IMR-90 (cell line): ENCODE measurements around the gene ETNK1. TPM values are rescaled to one million over a fixed set of nuclear protein-coding genes. Genes with fewer than 3 reads are reported as not detected.

Experiments used
- ATAC-seq: fragments of 200-7000 bp; cut with Tn5 transposase; 2 replicates; pipeline ENCODE4 v1.9.1; 2020; ENCODE audit warnings: low read depth, mild to moderate bottlenecking, moderate library complexity
- BruUV-seq: library from RNA; stranded (reverse); fragments of 400-500 nt; replicated peaks from 2 replicates; lab custom pipeline; 2021; lab: Mats Ljungman, UMichigan
- CTCF ChIA-PET: fragments of 300-600 bp; formaldehyde crosslinking; extraction: SDS; loops from one replicate; lab custom pipeline; 2021; ENCODE audit warnings: antibody characterized with exemption; lab: Yijun Ruan, JAX
- POLR2A ChIA-PET: fragments of 300-600 bp; sonication (Branson Sonifier 250); formaldehyde crosslinking; loops from one replicate; lab custom pipeline; 2022; ENCODE audit warnings: antibody characterized with exemption; ENCODE audit not compliant: unreplicated experiment; lab: Charles Lee
- DNase-seq: peaks from one replicate; pipeline ENCODE4 v3.0.0; 2013
- H2AFZ ChIP-seq: replicated peaks from 2 replicates; pipeline ENCODE3; 2013; ENCODE audit warnings: low read length, mild to moderate bottlenecking; ENCODE audit not compliant: poor library complexity
- H2AK5ac ChIP-seq: 2 replicates; pipeline ENCODE4 v1.6.1; 2013; ENCODE audit warnings: low read depth, low read length, inconsistent platforms
- H2AK9ac ChIP-seq: replicated peaks from 2 replicates; pipeline ENCODE3; 2013; ENCODE audit warnings: mild to moderate bottlenecking, low read depth, low read length, moderate library complexity; ENCODE audit not compliant: poor library complexity
- H2BK120ac ChIP-seq: 2 replicates; pipeline ENCODE4 v1.6.1; 2013; ENCODE audit warnings: low read depth, low read length, inconsistent platforms
- H2BK15ac ChIP-seq: 3 replicates; pipeline ENCODE4 v1.6.1; 2013; ENCODE audit warnings: low read depth, low read length, inconsistent platforms
- H2BK20ac ChIP-seq: 2 replicates; pipeline ENCODE4 v1.6.1; 2013; ENCODE audit warnings: low read depth, mild to moderate bottlenecking, inconsistent platforms, low read length, moderate library complexity
- H2BK5ac ChIP-seq: 2 replicates; pipeline ENCODE4 v1.6.1; 2013; ENCODE audit warnings: mild to moderate bottlenecking, low read depth, low read length, inconsistent platforms; ENCODE audit not compliant: poor library complexity, severe bottlenecking
- H3K14ac ChIP-seq: replicated peaks from 2 replicates; pipeline ENCODE4 v1.6.1; 2013; ENCODE audit warnings: low read depth, low read length, inconsistent platforms
- H3K18ac ChIP-seq: 2 replicates; pipeline ENCODE4 v1.6.1; 2013; ENCODE audit warnings: low read depth, low read length, control low read depth
- H3K23ac ChIP-seq: 2 replicates; pipeline ENCODE4 v1.6.1; 2013; ENCODE audit warnings: low read depth, low read length, inconsistent platforms
- H3K27ac ChIP-seq: 2 replicates; pipeline ENCODE4 v1.5.1; 2013; ENCODE audit warnings: mild to moderate bottlenecking, control low read depth, low read length; ENCODE audit not compliant: insufficient read depth
- H3K27me3 ChIP-seq: 2 replicates; pipeline ENCODE4 v1.6.1; 2013; ENCODE audit warnings: low read length; ENCODE audit not compliant: control insufficient read depth, insufficient read depth
- H3K36me3 ChIP-seq: 2 replicates; pipeline ENCODE4 v1.6.1; 2013; ENCODE audit warnings: low read length, mixed read lengths; ENCODE audit not compliant: control insufficient read depth, insufficient read depth
- H3K4ac ChIP-seq: 2 replicates; pipeline ENCODE4 v1.6.1; 2013; ENCODE audit warnings: low read depth, low read length, inconsistent platforms
- H3K4me1 ChIP-seq: 2 replicates; pipeline ENCODE4 v1.6.1; 2013; ENCODE audit warnings: low read length, mixed read lengths; ENCODE audit not compliant: control insufficient read depth, insufficient read depth
- H3K4me2 ChIP-seq: 2 replicates; pipeline ENCODE4 v1.6.1; 2013; ENCODE audit warnings: low read depth, mild to moderate bottlenecking, control low read depth, low read length, moderate library complexity
- H3K4me3 ChIP-seq: 2 replicates; pipeline ENCODE4 v1.5.1; 2013; ENCODE audit warnings: low read depth, mild to moderate bottlenecking, control low read depth, low read length, moderate library complexity; ENCODE audit not compliant: insufficient read depth
- H3K56ac ChIP-seq: 2 replicates; pipeline ENCODE4 v1.6.1; 2013; ENCODE audit warnings: low read length, inconsistent platforms; ENCODE audit not compliant: insufficient read depth; ENCODE audit errors: extremely low read depth
- H3K79me1 ChIP-seq, 2 experiments: 2 replicates each; pipeline ENCODE4 v1.6.1; 2013; ENCODE audit warnings: low read length in 2 of 2, inconsistent platforms in 1 of 2, low read depth in 1 of 2
- H3K9ac ChIP-seq: 2 replicates; pipeline ENCODE4 v1.6.1; 2013; ENCODE audit warnings: low read depth, low read length, control low read depth
- H3K9me1 ChIP-seq: 2 replicates; pipeline ENCODE4 v1.6.1; 2013; ENCODE audit warnings: low read length, inconsistent platforms; ENCODE audit not compliant: insufficient read depth
- H3K9me3 ChIP-seq: 2 replicates; pipeline ENCODE4 v1.6.1; 2013; ENCODE audit warnings: low read length; ENCODE audit not compliant: control insufficient read depth, insufficient read depth
- H4K20me1 ChIP-seq: 2 replicates; pipeline ENCODE4 v1.6.1; 2013; ENCODE audit warnings: low read length, inconsistent platforms; ENCODE audit not compliant: insufficient read depth
- H4K5ac ChIP-seq: 2 replicates; pipeline ENCODE4 v1.6.1; 2013; ENCODE audit warnings: mild to moderate bottlenecking, low read depth, low read length, control low read depth
- H4K8ac ChIP-seq, 2 experiments: 2 replicates each; pipeline ENCODE4 v1.6.1; 2013; ENCODE audit warnings: low read depth in 2 of 2, low read length in 2 of 2, control low read depth in 1 of 2, inconsistent platforms in 1 of 2
- H4K91ac ChIP-seq: 2 replicates; pipeline ENCODE4 v1.6.1; 2013; ENCODE audit warnings: low read depth, low read length, inconsistent platforms; ENCODE audit not compliant: insufficient read depth
- CEBPB ChIP-seq: IDR thresholded peaks from 2 replicates; pipeline ENCODE4 v1.6.1; 2012; ENCODE audit warnings: low read depth, low read length, improper control_type of control experiment
- CHD1 ChIP-seq: IDR thresholded peaks from 2 replicates; pipeline ENCODE4 v1.6.1; 2012; ENCODE audit warnings: low read depth, low read length, improper control_type of control experiment
- FOS ChIP-seq: fragments of 150-350 bp; IDR thresholded peaks from 2 replicates; pipeline ENCODE4 v1.6.1; 2016; ENCODE audit warnings: low read depth, low read length
- MAZ ChIP-seq: IDR thresholded peaks from 2 replicates; pipeline ENCODE4 v1.6.1; 2012; ENCODE audit warnings: low read depth, mild to moderate bottlenecking, low read length, improper control_type of control experiment, moderate library complexity, borderline replicate concordance
- MXI1 ChIP-seq: IDR thresholded peaks from 2 replicates; pipeline ENCODE4 v1.6.1; 2012; ENCODE audit warnings: low read depth, mild to moderate bottlenecking, low read length, moderate library complexity, borderline replicate concordance
- NFE2L2 ChIP-seq: fragments of 150-350 bp; IDR thresholded peaks from 2 replicates; pipeline ENCODE4 v1.6.1; 2016; ENCODE audit warnings: low read depth, mild to moderate bottlenecking, low read length
- POLR2A ChIP-seq: IDR thresholded peaks from 2 replicates; pipeline ENCODE4 v1.6.1; 2012; ENCODE audit warnings: mild to moderate bottlenecking, low read depth, low read length
- RAD21 ChIP-seq: IDR thresholded peaks from 2 replicates; pipeline ENCODE4 v1.6.1; 2012; ENCODE audit warnings: low read length, improper control_type of control experiment
- RFX5 ChIP-seq: IDR thresholded peaks from 2 replicates; pipeline ENCODE4 v1.8.0; 2012; ENCODE audit warnings: low read depth, mild to moderate bottlenecking, low read length, moderate library complexity
- SMC3 ChIP-seq: fragments of 150-350 bp; IDR thresholded peaks from 2 replicates; pipeline ENCODE4 v1.6.1; 2016; ENCODE audit warnings: low read depth, mild to moderate bottlenecking, antibody characterized with exemption, low read length, moderate library complexity
- WGBS, 2 experiments: methylation state at CpG; one replicate each; pipeline versions ENCODE4 v1.1.5 to v1.1.7; 2013; ENCODE audit warnings: missing lambda C conversion rate in 2 of 2; ENCODE audit not compliant: insufficient read length in 1 of 2; ENCODE audit errors: extremely low coverage in 2 of 2; 5-methylcytosine and 5-hydroxymethylcytosine counted together
- dilution Hi-C: fragments of 300-500 bp; cut with HindIII; formaldehyde crosslinking; loops from one replicate; pipeline ENCODE4 v1.14.3; 2018; ENCODE audit warnings: low sequenced_read_pairs; ENCODE audit not compliant: unreplicated experiment
- in situ Hi-C: fragments of 300-500 bp; cut with MboI; formaldehyde crosslinking; loops from 3 replicates; pipeline ENCODE4 v1.14.3; 2019; ENCODE audit warnings: low sequenced_read_pairs, inconsistent platforms, mixed read lengths
- intact Hi-C: fragments of 100-400 bp; cut with micrococcal nuclease; formaldehyde crosslinking; loops from 2 replicates; pipeline ENCODE4 v1.10.0; 2022
- polyA plus RNA-seq, 3 experiments: library from polyadenylated mRNA; depleted of rRNA; stranded (reverse); fragments of >200 nt; gene quantifications; 2 replicates each; pipeline ENCODE4 v1.2.3, GENCODE V29; 2012; ENCODE audit warnings: low replicate concordance in 1 of 3
- total RNA-seq: library from RNA; depleted of rRNA; stranded (reverse); fragments of >200 nt; gene quantifications from 2 replicates; pipeline ENCODE4 v1.2.3, GENCODE V29; 2012
- TF ChIP-seq, protein P1 (sequence below): fragments of 150-350 bp; IDR thresholded peaks from 2 replicates; pipeline ENCODE4 v1.6.1; 2016; ENCODE audit warnings: low read depth, mild to moderate bottlenecking, low read length, moderate library complexity, borderline replicate concordance
- TF ChIP-seq, protein P2 (sequence below): fragments of 150-350 bp; IDR thresholded peaks from 2 replicates; pipeline ENCODE4 v1.6.1; 2017; ENCODE audit warnings: mild to moderate bottlenecking, antibody characterized with exemption, low read length, low read depth
- TF ChIP-seq, protein P3 (sequence below): conservative IDR thresholded peaks from 2 replicates; pipeline ENCODE4 v1.5.1; 2012; ENCODE audit warnings: mild to moderate bottlenecking, low read depth, low read length, improper control_type of control experiment

The ETNK1 gene
- total and polyA plus RNA-seq, 2 of the 4 experiments (the other 2 are of a cell fraction): 12.8 to 33.3 TPM

DNA sequence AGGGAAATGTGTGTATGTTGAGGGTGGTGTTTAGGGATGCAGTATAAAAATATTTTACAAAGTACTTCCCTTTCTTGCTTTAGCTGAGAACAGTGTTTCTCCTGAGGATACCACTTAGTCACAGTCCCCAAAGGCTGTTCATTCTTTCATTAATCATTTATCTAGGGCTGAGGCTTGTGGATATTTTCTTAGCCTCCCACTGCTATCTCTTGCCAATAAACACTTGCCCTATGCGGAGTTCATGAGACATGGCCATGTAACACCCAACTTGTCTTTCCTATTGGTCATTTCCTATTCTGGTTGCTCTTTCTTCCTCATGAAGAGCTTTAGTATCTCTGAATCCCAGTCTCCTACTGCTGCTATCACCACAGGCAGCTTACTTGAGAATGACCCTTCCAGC is 75.1 kb downstream of the ETNK1 start:
- no peaks in the 10 kb centered on the region for H3K4me1 ChIP-seq
- H3K9me1 ChIP-seq: no peaks in the 10 kb centered on the region
- H2BK120ac ChIP-seq: no peak overlapping the region
- TF ChIP-seq, protein P1, sequence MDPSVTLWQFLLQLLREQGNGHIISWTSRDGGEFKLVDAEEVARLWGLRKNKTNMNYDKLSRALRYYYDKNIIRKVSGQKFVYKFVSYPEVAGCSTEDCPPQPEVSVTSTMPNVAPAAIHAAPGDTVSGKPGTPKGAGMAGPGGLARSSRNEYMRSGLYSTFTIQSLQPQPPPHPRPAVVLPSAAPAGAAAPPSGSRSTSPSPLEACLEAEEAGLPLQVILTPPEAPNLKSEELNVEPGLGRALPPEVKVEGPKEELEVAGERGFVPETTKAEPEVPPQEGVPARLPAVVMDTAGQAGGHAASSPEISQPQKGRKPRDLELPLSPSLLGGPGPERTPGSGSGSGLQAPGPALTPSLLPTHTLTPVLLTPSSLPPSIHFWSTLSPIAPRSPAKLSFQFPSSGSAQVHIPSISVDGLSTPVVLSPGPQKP: no peak
- TF ChIP-seq SMC3 (no peak), MAZ (no peak), FOS (no peak), NFE2L2 (no peak), POLR2A (no peak), RAD21 (no peak), CEBPB (no peak), MXI1 (no peak), CHD1 (no peak), RFX5 (no peak)
- TF ChIP-seq, protein P2, sequence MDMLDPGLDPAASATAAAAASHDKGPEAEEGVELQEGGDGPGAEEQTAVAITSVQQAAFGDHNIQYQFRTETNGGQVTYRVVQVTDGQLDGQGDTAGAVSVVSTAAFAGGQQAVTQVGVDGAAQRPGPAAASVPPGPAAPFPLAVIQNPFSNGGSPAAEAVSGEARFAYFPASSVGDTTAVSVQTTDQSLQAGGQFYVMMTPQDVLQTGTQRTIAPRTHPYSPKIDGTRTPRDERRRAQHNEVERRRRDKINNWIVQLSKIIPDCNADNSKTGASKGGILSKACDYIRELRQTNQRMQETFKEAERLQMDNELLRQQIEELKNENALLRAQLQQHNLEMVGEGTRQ: no peak
- TF ChIP-seq, protein P3, sequence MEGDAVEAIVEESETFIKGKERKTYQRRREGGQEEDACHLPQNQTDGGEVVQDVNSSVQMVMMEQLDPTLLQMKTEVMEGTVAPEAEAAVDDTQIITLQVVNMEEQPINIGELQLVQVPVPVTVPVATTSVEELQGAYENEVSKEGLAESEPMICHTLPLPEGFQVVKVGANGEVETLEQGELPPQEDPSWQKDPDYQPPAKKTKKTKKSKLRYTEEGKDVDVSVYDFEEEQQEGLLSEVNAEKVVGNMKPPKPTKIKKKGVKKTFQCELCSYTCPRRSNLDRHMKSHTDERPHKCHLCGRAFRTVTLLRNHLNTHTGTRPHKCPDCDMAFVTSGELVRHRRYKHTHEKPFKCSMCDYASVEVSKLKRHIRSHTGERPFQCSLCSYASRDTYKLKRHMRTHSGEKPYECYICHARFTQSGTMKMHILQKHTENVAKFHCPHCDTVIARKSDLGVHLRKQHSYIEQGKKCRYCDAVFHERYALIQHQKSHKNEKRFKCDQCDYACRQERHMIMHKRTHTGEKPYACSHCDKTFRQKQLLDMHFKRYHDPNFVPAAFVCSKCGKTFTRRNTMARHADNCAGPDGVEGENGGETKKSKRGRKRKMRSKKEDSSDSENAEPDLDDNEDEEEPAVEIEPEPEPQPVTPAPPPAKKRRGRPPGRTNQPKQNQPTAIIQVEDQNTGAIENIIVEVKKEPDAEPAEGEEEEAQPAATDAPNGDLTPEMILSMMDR: no peak
- no peak overlapping the region for H4K5ac ChIP-seq
- in situ Hi-C loops: no loop called here
- no peak overlapping the region for H3K4me3 ChIP-seq
- H3K79me1 ChIP-seq: no peaks in the 10 kb centered on the region
- ATAC-seq: peak; percentile 40; the same call in 1 of the 2 replicates
- no peak overlapping the region for H3K4me2 ChIP-seq
- H3K27me3 ChIP-seq: no peaks in the 10 kb centered on the region
- H2AK9ac ChIP-seq: no peak overlapping the region
- no peak overlapping the region for H3K56ac ChIP-seq
- CTCF ChIA-PET: interaction anchor here (0.7 to 1.1 kb wide), 2 partner anchors 16 to 30 kb away, joined by 3 read pairs; no protein-coding TSS in a partner anchor
- no peak overlapping the region for H2BK15ac ChIP-seq
- no peak overlapping the region for H4K8ac ChIP-seq
- no peak overlapping the region for H2AK5ac ChIP-seq
- POLR2A ChIA-PET: no interaction called here
- H4K20me1 ChIP-seq: no peaks in the 10 kb centered on the region
- no peak overlapping the region for H3K23ac ChIP-seq
- H3K9ac ChIP-seq: no peak overlapping the region
- peak; percentile 29 for DNase-seq
- no peak overlapping the region for H2BK20ac ChIP-seq
- H4K91ac ChIP-seq: no peak overlapping the region
- no TSS peak for BruUV-seq
- H3K9me3 ChIP-seq: no peaks in the 10 kb centered on the region
- no peak overlapping the region for H3K27ac ChIP-seq
- dilution Hi-C loops: no loop called here
- no CpG with 5 or more reads among the region's 1 CpG for WGBS, 2 experiments
- no peaks in the 10 kb centered on the region for H3K36me3 ChIP-seq
- H2BK5ac ChIP-seq: no peak overlapping the region
- H2AFZ ChIP-seq: no peak overlapping the region
- no peak overlapping the region for H3K14ac ChIP-seq
- H3K4ac ChIP-seq: no peak overlapping the region
- intact Hi-C loops: no loop called here
- H3K18ac ChIP-seq: no peak overlapping the region
